OCI-LY7 (cell line): ENCODE data around the gene TC2N.

ENCODE experiments used
- EZH2phosphoT487 ChIP-seq: fragments of 200-600 bp; sonication (generic); IDR thresholded peaks from 2 replicates; pipeline ENCODE4 v1.6.1; 2018; ENCODE audit warnings: low read depth, borderline replicate concordance, mild to moderate bottlenecking, mixed run types, antibody characterized with exemption, low read length, moderate library complexity, mixed read lengths
- TF ChIP-seq, protein P1 (sequence below): fragments of 200-600 bp; sonication (generic); conservative IDR thresholded peaks from 2 replicates; pipeline ENCODE4 v1.5.1; 2014; ENCODE audit warnings: mild to moderate bottlenecking, antibody characterized with exemption, low read length, moderate library complexity, mixed read lengths

DNA sequence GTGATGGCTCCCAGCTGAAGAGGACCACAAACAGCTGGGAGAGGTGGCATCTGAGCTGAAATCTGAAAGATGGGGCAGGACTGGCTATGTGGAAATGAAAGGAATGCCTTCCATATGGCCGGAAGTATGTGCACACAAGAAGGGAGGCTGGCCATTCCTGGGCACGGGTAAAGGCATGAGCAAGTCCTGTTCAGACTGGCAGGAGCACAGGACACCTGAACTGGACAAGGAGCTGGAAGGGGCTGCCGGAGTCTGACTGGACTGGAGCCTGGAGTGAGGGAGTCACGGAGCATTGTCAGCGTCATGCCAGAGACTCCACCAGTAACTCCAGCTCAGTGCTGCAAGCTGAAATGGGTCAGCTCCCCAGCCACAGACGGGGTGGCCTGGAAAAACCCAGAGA, 11.9 kb upstream of the TC2N start:
- TF ChIP-seq, protein P1, sequence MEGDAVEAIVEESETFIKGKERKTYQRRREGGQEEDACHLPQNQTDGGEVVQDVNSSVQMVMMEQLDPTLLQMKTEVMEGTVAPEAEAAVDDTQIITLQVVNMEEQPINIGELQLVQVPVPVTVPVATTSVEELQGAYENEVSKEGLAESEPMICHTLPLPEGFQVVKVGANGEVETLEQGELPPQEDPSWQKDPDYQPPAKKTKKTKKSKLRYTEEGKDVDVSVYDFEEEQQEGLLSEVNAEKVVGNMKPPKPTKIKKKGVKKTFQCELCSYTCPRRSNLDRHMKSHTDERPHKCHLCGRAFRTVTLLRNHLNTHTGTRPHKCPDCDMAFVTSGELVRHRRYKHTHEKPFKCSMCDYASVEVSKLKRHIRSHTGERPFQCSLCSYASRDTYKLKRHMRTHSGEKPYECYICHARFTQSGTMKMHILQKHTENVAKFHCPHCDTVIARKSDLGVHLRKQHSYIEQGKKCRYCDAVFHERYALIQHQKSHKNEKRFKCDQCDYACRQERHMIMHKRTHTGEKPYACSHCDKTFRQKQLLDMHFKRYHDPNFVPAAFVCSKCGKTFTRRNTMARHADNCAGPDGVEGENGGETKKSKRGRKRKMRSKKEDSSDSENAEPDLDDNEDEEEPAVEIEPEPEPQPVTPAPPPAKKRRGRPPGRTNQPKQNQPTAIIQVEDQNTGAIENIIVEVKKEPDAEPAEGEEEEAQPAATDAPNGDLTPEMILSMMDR: no peak
- no peak for TF ChIP-seq EZH2phosphoT487
